Astrocyte (in vitro differentiated cells and primary cell): ENCODE data around the gene VPS13D. TPM values are rescaled to one million over a fixed set of nuclear protein-coding genes. Genes with fewer than 3 reads are reported as not detected.

Source experiments
- DNase-seq: peaks from one replicate; pipeline ENCODE4 v3.0.0-alpha.2; 2010; ENCODE audit warnings: low read depth
- FAIRE-seq: peaks from 2 replicates; lab custom pipeline; 2011; peaks lifted over from hg19 to GRCh38; lab: Jason Lieb, UNC
- H2AFZ ChIP-seq: 2 replicates; pipeline ENCODE4 v1.6.0; 2012; ENCODE audit warnings: low read depth, low read length, inconsistent platforms
- H3K27ac ChIP-seq: 2 replicates; pipeline ENCODE4 v1.5.1; 2011; ENCODE audit warnings: low read depth, low read length, inconsistent platforms
- H3K27me3 ChIP-seq: 2 replicates; pipeline ENCODE4 v1.6.0; 2011; ENCODE audit warnings: low read length, inconsistent platforms; ENCODE audit not compliant: insufficient read depth
- H3K36me3 ChIP-seq: 2 replicates; pipeline ENCODE4 v1.5.1; 2011; ENCODE audit warnings: low read length, inconsistent platforms; ENCODE audit not compliant: insufficient read depth
- H3K4me1 ChIP-seq: 2 replicates; pipeline ENCODE4 v1.5.1; 2011; ENCODE audit warnings: low read length, inconsistent platforms; ENCODE audit not compliant: insufficient read depth
- H3K4me2 ChIP-seq: 2 replicates; pipeline ENCODE4 v1.6.0; 2012; ENCODE audit warnings: low read length, inconsistent platforms
- H3K4me3 ChIP-seq: 2 replicates; pipeline ENCODE4 v1.5.1; 2011; ENCODE audit warnings: low read depth, mild to moderate bottlenecking, low read length, inconsistent platforms; ENCODE audit not compliant: insufficient read depth
- H3K79me2 ChIP-seq: 2 replicates; pipeline ENCODE4 v1.6.0; 2012; ENCODE audit warnings: mild to moderate bottlenecking, low read length, inconsistent platforms; ENCODE audit not compliant: insufficient read depth
- H3K9ac ChIP-seq: 2 replicates; pipeline ENCODE4 v1.6.0; 2012; ENCODE audit warnings: mild to moderate bottlenecking, low read length, inconsistent platforms
- H3K9me3 ChIP-seq: 2 replicates; pipeline ENCODE4 v1.5.1; 2012; ENCODE audit warnings: low read depth, mild to moderate bottlenecking, low read length, inconsistent platforms; ENCODE audit not compliant: insufficient read depth
- H4K20me1 ChIP-seq: 2 replicates; pipeline ENCODE4 v1.6.0; 2012; ENCODE audit warnings: low read length, inconsistent platforms; ENCODE audit not compliant: insufficient read depth
- H3K27ac Mint-ChIP-seq: one replicate; pipeline ENCODE4 v1.8.0; 2021; ENCODE audit warnings: mild to moderate bottlenecking, mixed read lengths; ENCODE audit not compliant: unreplicated experiment
- H3K27me3 Mint-ChIP-seq: one replicate; pipeline ENCODE4 v1.8.0; 2021; ENCODE audit warnings: low read depth, mixed read lengths; ENCODE audit not compliant: unreplicated experiment
- H3K36me3 Mint-ChIP-seq: one replicate; pipeline ENCODE4 v1.8.0; 2021; ENCODE audit warnings: low read depth, mixed read lengths; ENCODE audit not compliant: unreplicated experiment
- H3K4me1 Mint-ChIP-seq: one replicate; pipeline ENCODE4 v1.8.0; 2021; ENCODE audit warnings: low read depth, mixed read lengths; ENCODE audit not compliant: unreplicated experiment
- H3K4me3 Mint-ChIP-seq: one replicate; pipeline ENCODE4 v1.8.0; 2021; ENCODE audit warnings: mild to moderate bottlenecking, moderate library complexity, mixed read lengths; ENCODE audit not compliant: unreplicated experiment
- H3K9me3 Mint-ChIP-seq: one replicate; pipeline ENCODE4 v1.8.0; 2021; ENCODE audit warnings: mild to moderate bottlenecking, mixed read lengths; ENCODE audit not compliant: unreplicated experiment
- EZH2 ChIP-seq: IDR thresholded peaks from 2 replicates; pipeline ENCODE4 v1.6.1; 2012; ENCODE audit warnings: mild to moderate bottlenecking, low read length, inconsistent platforms; ENCODE audit not compliant: insufficient read depth
- total RNA-seq: library from RNA; stranded (reverse); gene quantifications from 2 replicates; pipeline ENCODE4 v1.2.1, GENCODE V29; 2021
- TF ChIP-seq, protein P1 (sequence below): IDR thresholded peaks from 2 replicates; pipeline ENCODE4 v1.5.1; 2011; ENCODE audit warnings: low read depth, mild to moderate bottlenecking, inconsistent platforms, low read length, moderate library complexity; ENCODE audit not compliant: insufficient read depth

Gene VPS13D
- total RNA-seq, 1 donor from 2014 or later: 25.9 TPM

DNA sequence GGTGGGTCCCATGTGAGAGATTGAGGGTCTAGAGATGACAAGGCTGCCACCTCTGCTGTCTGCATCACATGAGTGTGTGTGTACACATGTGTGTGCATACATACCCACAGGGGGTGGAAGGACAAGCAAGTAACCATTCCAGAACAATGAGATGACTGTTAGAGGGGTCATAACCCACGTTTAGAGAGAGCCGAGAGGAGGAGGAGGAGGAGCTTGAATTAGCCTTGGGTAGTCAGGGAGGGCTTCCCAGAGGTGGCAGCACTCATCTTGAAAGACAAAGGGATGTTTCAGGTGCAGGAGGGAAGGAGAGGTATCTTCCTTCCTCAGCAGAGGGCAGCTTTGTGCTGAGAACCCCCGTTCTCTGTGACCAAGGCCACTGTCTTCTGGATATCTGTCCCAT is 41.7 kb upstream of the VPS13D start:
- H3K27ac ChIP-seq: no peak overlapping the region
- Mint-ChIP-seq H3K4me3 (no peak overlapping the region), H3K27me3 (peaks cover 43% of the 10 kb centered on the region), H3K36me3 (no peaks in the 10 kb centered on the region), H3K4me1 (peaks cover 10% of the 10 kb centered on the region), H3K9me3 (no peaks in the 10 kb centered on the region), H3K27ac (no peak overlapping the region)
- H3K4me3 ChIP-seq: no peak overlapping the region
- no peak for FAIRE-seq
- TF ChIP-seq, protein P1, sequence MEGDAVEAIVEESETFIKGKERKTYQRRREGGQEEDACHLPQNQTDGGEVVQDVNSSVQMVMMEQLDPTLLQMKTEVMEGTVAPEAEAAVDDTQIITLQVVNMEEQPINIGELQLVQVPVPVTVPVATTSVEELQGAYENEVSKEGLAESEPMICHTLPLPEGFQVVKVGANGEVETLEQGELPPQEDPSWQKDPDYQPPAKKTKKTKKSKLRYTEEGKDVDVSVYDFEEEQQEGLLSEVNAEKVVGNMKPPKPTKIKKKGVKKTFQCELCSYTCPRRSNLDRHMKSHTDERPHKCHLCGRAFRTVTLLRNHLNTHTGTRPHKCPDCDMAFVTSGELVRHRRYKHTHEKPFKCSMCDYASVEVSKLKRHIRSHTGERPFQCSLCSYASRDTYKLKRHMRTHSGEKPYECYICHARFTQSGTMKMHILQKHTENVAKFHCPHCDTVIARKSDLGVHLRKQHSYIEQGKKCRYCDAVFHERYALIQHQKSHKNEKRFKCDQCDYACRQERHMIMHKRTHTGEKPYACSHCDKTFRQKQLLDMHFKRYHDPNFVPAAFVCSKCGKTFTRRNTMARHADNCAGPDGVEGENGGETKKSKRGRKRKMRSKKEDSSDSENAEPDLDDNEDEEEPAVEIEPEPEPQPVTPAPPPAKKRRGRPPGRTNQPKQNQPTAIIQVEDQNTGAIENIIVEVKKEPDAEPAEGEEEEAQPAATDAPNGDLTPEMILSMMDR: no peak
- no peak for TF ChIP-seq EZH2
- H3K79me2 ChIP-seq: no peaks in the 10 kb centered on the region
- peaks cover 13% of the 10 kb centered on the region for H3K4me1 ChIP-seq
- H2AFZ ChIP-seq: no peak overlapping the region
- DNase-seq: no peak
- H3K36me3 ChIP-seq: no peaks in the 10 kb centered on the region
- H3K4me2 ChIP-seq: no peak overlapping the region
- peaks cover 9% of the 10 kb centered on the region for H3K27me3 ChIP-seq
- no peaks in the 10 kb centered on the region for H3K9me3 ChIP-seq
- no peak overlapping the region for H3K9ac ChIP-seq
- H4K20me1 ChIP-seq: no peaks in the 10 kb centered on the region

DNA sequence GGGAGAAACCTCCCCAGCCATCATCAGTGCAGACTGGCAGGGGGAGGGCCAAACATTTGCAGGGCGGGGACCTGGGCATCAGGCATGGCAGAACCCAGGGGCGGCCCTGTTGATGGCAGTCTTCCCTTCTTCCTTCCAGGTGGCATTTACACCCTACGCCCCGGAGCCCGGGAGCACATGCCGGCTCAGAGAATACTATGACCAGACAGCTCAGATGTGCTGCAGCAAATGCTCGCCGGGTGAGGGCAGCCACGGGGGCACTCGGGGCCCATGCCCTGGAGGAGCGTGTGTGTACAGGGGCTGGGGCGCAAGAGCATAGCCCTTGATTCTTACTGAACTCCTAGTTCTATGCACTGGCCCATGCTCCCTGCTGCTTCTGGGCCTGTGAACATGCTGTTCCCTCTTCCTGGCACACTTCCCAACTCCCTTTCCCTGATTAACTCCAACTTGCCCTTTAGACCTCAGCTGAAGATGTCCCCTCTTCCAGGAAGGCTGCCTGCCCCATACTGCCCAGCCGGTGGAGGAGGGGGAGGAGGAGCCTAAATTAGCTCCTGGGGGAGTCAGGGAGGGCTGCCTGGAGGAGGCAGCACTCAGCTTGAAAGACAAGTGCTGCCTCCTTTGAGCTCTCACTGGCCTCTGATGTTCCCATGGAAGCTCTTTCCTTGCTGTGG is 41.0 kb upstream of the VPS13D start:
- Histone ChIP-seq H3K4me1 (peaks cover 12% of the 10 kb centered on the region), H3K27ac (no peak overlapping the region), H3K79me2 (no peaks in the 10 kb centered on the region), H3K36me3 (no peaks in the 10 kb centered on the region), H4K20me1 (no peaks in the 10 kb centered on the region), H3K4me3 (no peak overlapping the region), H3K27me3 (peaks cover 9% of the 10 kb centered on the region), H3K9me3 (no peaks in the 10 kb centered on the region), H3K4me2 (no peak overlapping the region), H2AFZ (no peak overlapping the region), H3K9ac (no peak overlapping the region)
- FAIRE-seq (no peak), DNase-seq (no peak)
- H3K36me3 Mint-ChIP-seq: no peaks in the 10 kb centered on the region
- no peaks in the 10 kb centered on the region for H3K9me3 Mint-ChIP-seq
- peaks cover 8% of the 10 kb centered on the region for H3K4me1 Mint-ChIP-seq
- H3K27ac Mint-ChIP-seq: no peak overlapping the region
- no peak overlapping the region for H3K4me3 Mint-ChIP-seq
- no peak for TF ChIP-seq EZH2
- TF ChIP-seq, protein P1: no peak
- H3K27me3 Mint-ChIP-seq: peaks cover 45% of the 10 kb centered on the region

DNA sequence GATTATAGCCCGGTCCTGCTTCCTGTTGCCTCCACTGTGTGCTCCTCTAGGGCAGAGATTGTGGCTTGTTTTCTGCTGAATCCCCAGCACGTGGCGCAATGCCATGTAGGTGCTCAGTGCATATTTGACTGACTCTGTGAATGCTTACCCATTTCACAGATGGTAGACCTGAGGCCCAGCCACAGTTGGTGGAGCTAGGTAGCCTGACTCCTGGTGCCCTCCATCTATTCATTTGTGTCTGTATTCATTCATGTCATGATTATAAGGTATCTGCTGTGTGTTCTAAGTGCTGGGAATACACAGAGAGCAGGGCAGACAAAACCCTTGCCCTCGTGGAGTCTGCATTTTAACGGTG is 40.5 kb upstream of the VPS13D start:
- H3K4me1 ChIP-seq: peaks cover 7% of the 10 kb centered on the region
- no peak overlapping the region for H3K4me2 ChIP-seq
- H4K20me1 ChIP-seq: no peaks in the 10 kb centered on the region
- Mint-ChIP-seq H3K27me3 (peaks cover 50% of the 10 kb centered on the region), H3K9me3 (no peaks in the 10 kb centered on the region), H3K36me3 (no peaks in the 10 kb centered on the region), H3K4me3 (no peak overlapping the region), H3K4me1 (peaks cover 3% of the 10 kb centered on the region), H3K27ac (no peak overlapping the region)
- H3K27me3 ChIP-seq: peaks cover 9% of the 10 kb centered on the region
- H3K4me3 ChIP-seq: no peak overlapping the region
- H3K9me3 ChIP-seq: no peaks in the 10 kb centered on the region
- H3K9ac ChIP-seq: no peak overlapping the region
- no peaks in the 10 kb centered on the region for H3K36me3 ChIP-seq
- DNase-seq (no peak), FAIRE-seq (no peak)
- H3K79me2 ChIP-seq: no peaks in the 10 kb centered on the region
- no peak overlapping the region for H2AFZ ChIP-seq
- no peak overlapping the region for H3K27ac ChIP-seq
- TF ChIP-seq, protein P1: no peak
- no peak for TF ChIP-seq EZH2
